Aorta (tissue), 5 donors: Measurements from ENCODE around the gene TULP4. TPM values are rescaled to one million over a fixed set of nuclear protein-coding genes. Genes with fewer than 3 reads are reported as not detected.

Source experiments
- ATAC-seq: fragments of 200-7000 bp; cut with Tn5 transposase; one replicate; pipeline ENCODE4 v1.9.1; 2022; ENCODE audit warnings: moderate library complexity; ENCODE audit not compliant: low FRiP score
- DNase-seq, 2 donors: peaks; one replicate each; pipeline ENCODE4 v3.0.0-alpha.2; 2020
- H3K27ac ChIP-seq, 2 donors: one replicate each; pipeline ENCODE4 v1.5.1; 2013; ENCODE audit warnings: low read length in 2 of 2, mild to moderate bottlenecking in 2 of 2, moderate library complexity in 2 of 2, control low read depth in 1 of 2, inconsistent platforms in 1 of 2, low read depth in 1 of 2
- H3K27me3 ChIP-seq, 2 donors: one replicate each; pipeline ENCODE4 v1.6.1; 2013; ENCODE audit warnings: control low read depth in 1 of 2, low read length in 1 of 2, mild to moderate bottlenecking in 1 of 2, moderate library complexity in 1 of 2; ENCODE audit not compliant: insufficient read depth in 2 of 2, control insufficient read depth in 1 of 2
- H3K36me3 ChIP-seq, 2 donors: one replicate each; pipeline ENCODE4 v1.6.1; 2013; ENCODE audit warnings: control low read depth in 1 of 2, low read length in 1 of 2, mild to moderate bottlenecking in 1 of 2; ENCODE audit not compliant: insufficient read depth in 2 of 2, control insufficient read depth in 1 of 2
- H3K4me1 ChIP-seq, 2 donors: one replicate each; pipeline ENCODE4 v1.6.1; 2013; ENCODE audit warnings: low read length in 2 of 2, control low read depth in 1 of 2, mild to moderate bottlenecking in 1 of 2, moderate library complexity in 1 of 2; ENCODE audit not compliant: insufficient read depth in 2 of 2, control insufficient read depth in 1 of 2
- H3K4me3 ChIP-seq, 2 donors: one replicate each; pipeline ENCODE4 v1.5.1; 2013; ENCODE audit warnings: low read length in 2 of 2, control low read depth in 1 of 2, mild to moderate bottlenecking in 1 of 2
- H3K9me3 ChIP-seq: one replicate; pipeline ENCODE4 v1.6.1; 2013; ENCODE audit warnings: mild to moderate bottlenecking, low read length; ENCODE audit not compliant: control insufficient read depth
- WGBS, 2 donors: extraction: QIAGEN DNeasy Blood & Tissue Kit; methylation state at CpG; one replicate each; pipeline ENCODE4 v1.1.7; 2013; 5-methylcytosine and 5-hydroxymethylcytosine counted together
- intact Hi-C, 2 donors: fragments of 100-400 bp; cut with DNase I; formaldehyde crosslinking; loops; one replicate each; pipeline versions ENCODE4 v1.14.2 to v1.15.0; 2022
- polyA plus RNA-seq, 2 donors: library from polyadenylated mRNA; stranded (reverse); fragments of 200-250 nt; gene quantifications; one replicate each; pipeline ENCODE4 v1.2.3, GENCODE V29; 2013
- total RNA-seq, 2 donors: library from RNA; stranded (reverse); fragmentation: NEBNext Ultra II Directional; extraction: Animal tissue kit (Norgen Biotek cat#: 25700); gene quantifications; one replicate each; pipeline ENCODE4 v1.2.1, GENCODE V29; 2021
- donor health status: healthy with polysubstance abuse.
- donor health status: Bipolar disorder and iron deficiency.
- donor health status: DM: no; HTN: no; CAD: no.
- donor health status: DM: no; HTN: no; CAD: no.
- donor health status: DM: yes; HTN: yes; CAD: no.

The TULP4 gene
- total and polyA plus RNA-seq, 4 donors: 2.4 to 86.1 (median 40.0) TPM

DNA sequence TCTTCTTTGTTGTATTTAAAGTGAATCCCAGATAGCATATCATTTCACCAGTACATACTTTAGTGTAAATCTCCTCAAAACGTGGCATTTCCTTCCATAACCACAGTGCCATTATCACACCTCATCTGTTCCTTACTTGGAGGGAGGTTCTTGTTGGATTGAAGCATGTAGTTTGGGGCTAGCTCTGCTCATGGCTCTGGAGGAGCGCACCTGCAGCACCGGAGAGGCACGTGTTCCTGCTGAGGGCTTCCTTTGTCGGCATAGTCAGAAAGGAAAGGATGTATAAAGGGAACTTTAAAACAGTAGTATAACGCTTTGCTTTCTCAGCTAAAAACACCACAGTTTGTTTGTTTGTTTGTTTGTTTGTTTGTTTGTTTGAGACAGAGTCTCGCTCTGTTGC, 126.0 kb downstream of the TULP4 start:
- Histone ChIP-seq H3K4me1 (no peaks in the 10 kb centered on the region), H3K9me3 (no peaks in the 10 kb centered on the region), H3K27ac (no peak overlapping the region), H3K36me3 (no peaks in the 10 kb centered on the region), H3K27me3 (no peaks in the 10 kb centered on the region), H3K4me3 (no peak overlapping the region)
- DNase-seq (no peak), ATAC-seq (no peak)
- intact Hi-C loops: no loop called here
- 95 to 96% methylated on average over 7 of the region's 7 CpGs for WGBS, 2 donors

- H3K4me3 ChIP-seq: no peak overlapping the region
- H3K36me3 ChIP-seq: no peaks in the 10 kb centered on the region
- H3K27ac ChIP-seq: no peak overlapping the region
- no peaks in the 10 kb centered on the region for H3K4me1 ChIP-seq
- ATAC-seq (no peak), DNase-seq (no peak)
- intact Hi-C loops: no loop called here
- H3K27me3 ChIP-seq: no peaks in the 10 kb centered on the region
- H3K9me3 ChIP-seq: no peaks in the 10 kb centered on the region
Measured at GRCh38 chr6:158439255-158439654, 127.0 kb downstream of the TULP4 start.

GRCh38 chr6:158441716-158442215, 129.5 kb downstream of the TULP4 start:
- Histone ChIP-seq H3K9me3 (no peaks in the 10 kb centered on the region), H3K4me1 (no peaks in the 10 kb centered on the region), H3K27me3 (no peaks in the 10 kb centered on the region), H3K27ac (no peak overlapping the region), H3K36me3 (no peaks in the 10 kb centered on the region), H3K4me3 (no peak overlapping the region)
- intact Hi-C loops: no loop called here
- peak in 1 of 2 donors; percentile 56 for DNase-seq
- peak; percentile 56 for ATAC-seq
- WGBS, 2 donors: 13 to 14% methylated on average over 7 of the region's 7 CpGs

GRCh38 chr6:158442306-158442705, 130.0 kb downstream of the TULP4 start:
- intact Hi-C loops: no loop called here
- Histone ChIP-seq H3K9me3 (no peaks in the 10 kb centered on the region), H3K4me3 (no peak overlapping the region), H3K36me3 (no peaks in the 10 kb centered on the region), H3K4me1 (no peaks in the 10 kb centered on the region), H3K27me3 (no peaks in the 10 kb centered on the region), H3K27ac (no peak overlapping the region)
- 92 to 96% methylated on average over 4 of the region's 4 CpGs for WGBS, 2 donors
- ATAC-seq (no peak), DNase-seq (no peak)

GRCh38 chr6:158445426-158446085, 133.3 kb downstream of the TULP4 start:
- Histone ChIP-seq H3K27ac (no peak overlapping the region), H3K9me3 (no peaks in the 10 kb centered on the region), H3K36me3 (peaks cover 0 to 2% of the 10 kb centered on the region in 2 donors), H3K27me3 (no peaks in the 10 kb centered on the region), H3K4me1 (no peaks in the 10 kb centered on the region), H3K4me3 (no peak overlapping the region)
- ATAC-seq (no peak), DNase-seq (no peak)
- intact Hi-C loops: no loop called here
- WGBS, 2 donors: 91% methylated on average over 5 of the region's 5 CpGs

GRCh38 chr6:158448856-158449255, 136.6 kb downstream of the TULP4 start:
- peaks cover 0 to 8% of the 10 kb centered on the region in 2 donors for H3K36me3 ChIP-seq
- DNase-seq (no peak), ATAC-seq (no peak)
- intact Hi-C loops: no loop called here
- no peaks in the 10 kb centered on the region for H3K4me1 ChIP-seq
- no peaks in the 10 kb centered on the region for H3K9me3 ChIP-seq
- no peak overlapping the region for H3K27ac ChIP-seq
- H3K27me3 ChIP-seq: no peaks in the 10 kb centered on the region
- H3K4me3 ChIP-seq: no peak overlapping the region
- WGBS, 2 donors: 92 to 93% methylated on average over 14 of the region's 14 CpGs

GRCh38 chr6:158452191-158452590, 139.9 kb downstream of the TULP4 start:
- no peak for DNase-seq
- intact Hi-C loops: no loop called here
- H3K9me3 ChIP-seq: no peaks in the 10 kb centered on the region
- no peaks in the 10 kb centered on the region for H3K27me3 ChIP-seq
- no peaks in the 10 kb centered on the region for H3K4me1 ChIP-seq
- H3K27ac ChIP-seq: no peak overlapping the region
- H3K36me3 ChIP-seq: peaks cover 0 to 8% of the 10 kb centered on the region in 2 donors
- H3K4me3 ChIP-seq: no peak overlapping the region
- WGBS, 2 donors: 93 to 94% methylated on average over 7 of the region's 7 CpGs
- ATAC-seq: no peak

DNA sequence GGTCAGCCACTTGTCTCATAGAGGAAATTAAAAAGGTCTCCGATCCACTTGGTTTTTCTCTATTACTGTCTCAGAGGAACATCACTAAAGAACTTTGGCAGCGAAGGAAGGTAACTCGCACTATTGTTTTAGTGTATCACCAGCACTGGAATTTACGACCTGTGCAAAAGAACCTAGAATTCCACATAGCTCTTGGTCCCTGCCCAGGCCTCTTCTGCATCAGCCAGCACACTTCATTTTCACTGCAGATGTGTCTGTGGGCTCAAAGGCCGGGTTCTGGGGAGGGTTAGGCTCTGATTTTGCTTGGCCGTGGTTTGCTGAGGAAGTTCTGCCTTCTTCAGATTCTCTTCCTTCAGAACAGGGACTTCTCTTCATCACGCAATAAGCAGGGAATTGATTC, 144.9 kb downstream of the TULP4 start:
- intact Hi-C loops: no loop called here
- Histone ChIP-seq H3K36me3 (peaks cover 3 to 4% of the 10 kb centered on the region in 2 donors), H3K27ac (no peak overlapping the region), H3K9me3 (no peaks in the 10 kb centered on the region), H3K4me3 (no peak overlapping the region), H3K27me3 (no peaks in the 10 kb centered on the region), H3K4me1 (no peaks in the 10 kb centered on the region)
- 91 to 93% methylated on average over 7 of the region's 7 CpGs for WGBS, 2 donors
- ATAC-seq (no peak), DNase-seq (no peak)

GRCh38 chr6:158457616-158458278, 145.5 kb downstream of the TULP4 start:
- Histone ChIP-seq H3K9me3 (no peaks in the 10 kb centered on the region), H3K4me3 (no peak overlapping the region), H3K27ac (no peak overlapping the region), H3K4me1 (no peaks in the 10 kb centered on the region), H3K27me3 (no peaks in the 10 kb centered on the region), H3K36me3 (peaks cover 3% of the 10 kb centered on the region in 2 donors)
- WGBS, 2 donors: 88 to 92% methylated on average over 4 of the region's 4 CpGs
- intact Hi-C loops: no loop called here
- ATAC-seq: no peak
- no peak for DNase-seq
